Jurkat, Clone E6-1 (cell line): Measurements from ENCODE around the gene NPRL2.

Experiments
- DNase-seq: peaks from one replicate; pipeline ENCODE4 v3.0.0-alpha.2; 2011; ENCODE audit warnings: low read depth, low spot score
- H3K4me3 ChIP-seq: 2 replicates; pipeline ENCODE4 v1.5.1; 2011; ENCODE audit warnings: mild to moderate bottlenecking, low read length, control low read depth, moderate library complexity

Gene NPRL2

DNA sequence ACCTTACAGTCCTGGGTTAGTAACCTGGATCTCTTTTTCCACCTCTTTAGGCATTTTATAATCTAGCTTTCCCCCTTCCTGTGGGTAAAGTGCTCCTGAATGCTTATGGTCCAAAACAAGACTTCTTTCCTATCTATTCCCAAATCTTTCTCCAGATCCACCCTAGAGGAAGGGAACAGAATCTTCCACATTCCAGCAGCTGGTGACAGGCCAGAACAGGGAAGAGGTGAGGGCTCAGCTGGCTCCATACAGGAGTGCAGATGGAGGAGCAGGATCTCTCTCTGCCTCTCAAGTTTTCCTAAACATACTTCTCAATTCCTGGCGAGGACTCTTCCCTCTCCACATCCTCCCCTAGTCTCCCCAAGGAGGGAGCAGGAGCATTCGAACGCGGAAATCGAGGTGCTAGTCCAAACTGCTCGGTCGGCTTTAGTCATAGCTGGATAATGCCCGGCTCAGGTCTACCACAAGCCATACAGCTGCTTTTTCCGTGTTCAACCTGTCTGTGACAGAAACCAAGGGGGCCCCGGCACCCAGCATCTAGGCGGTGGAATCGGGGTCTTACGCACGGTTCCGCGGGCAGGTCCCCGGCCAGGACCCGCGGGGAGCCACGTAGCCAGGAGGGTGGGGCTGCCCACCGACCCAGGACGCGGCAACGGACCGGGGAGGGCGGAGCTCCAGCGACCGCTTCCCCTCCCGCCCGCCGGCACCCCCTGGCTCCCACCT is 14.0 kb downstream of the NPRL2 start:
- DNase-seq = peak; percentile 38

GRCh38 chr3:50334339-50335075 is 16.1 kb downstream of the NPRL2 start:
- DNase-seq = no peak
- H3K4me3 ChIP-seq = no peak overlapping the region

More for the DNA sequence above, 14.0 kb downstream of the NPRL2 start:
- H3K4me3 ChIP-seq = peak overlapping the region; percentile 98

DNA sequence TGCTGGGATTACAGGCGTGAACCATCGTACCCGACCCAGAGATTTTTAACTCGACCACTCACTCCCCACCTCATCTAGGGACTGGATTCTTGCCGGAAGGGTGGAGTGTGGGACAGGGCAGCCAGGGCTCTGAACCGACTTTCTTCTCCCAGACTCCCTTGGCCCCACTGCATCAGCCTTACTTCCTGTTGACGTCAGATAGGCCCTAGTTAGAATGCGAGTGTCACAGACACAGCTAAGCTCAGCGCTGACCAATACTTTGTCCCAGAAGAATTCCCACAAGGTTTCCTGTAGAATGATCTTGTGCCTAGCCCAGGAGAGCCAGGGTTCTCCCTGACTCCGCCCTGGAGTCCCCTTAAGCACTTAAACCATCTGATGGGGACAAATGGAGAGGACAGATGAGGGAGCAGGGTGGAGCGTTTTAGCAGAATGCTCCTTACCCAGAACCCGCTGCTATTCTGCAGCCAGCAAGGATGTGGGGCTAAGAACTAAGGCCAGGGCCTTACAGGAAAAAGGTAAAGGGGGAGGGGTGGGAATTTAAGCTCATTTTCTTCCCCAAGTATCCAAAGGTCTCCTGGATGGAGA is 16.7 kb downstream of the NPRL2 start:
- no peak for DNase-seq
- no peak overlapping the region for H3K4me3 ChIP-seq

DNA sequence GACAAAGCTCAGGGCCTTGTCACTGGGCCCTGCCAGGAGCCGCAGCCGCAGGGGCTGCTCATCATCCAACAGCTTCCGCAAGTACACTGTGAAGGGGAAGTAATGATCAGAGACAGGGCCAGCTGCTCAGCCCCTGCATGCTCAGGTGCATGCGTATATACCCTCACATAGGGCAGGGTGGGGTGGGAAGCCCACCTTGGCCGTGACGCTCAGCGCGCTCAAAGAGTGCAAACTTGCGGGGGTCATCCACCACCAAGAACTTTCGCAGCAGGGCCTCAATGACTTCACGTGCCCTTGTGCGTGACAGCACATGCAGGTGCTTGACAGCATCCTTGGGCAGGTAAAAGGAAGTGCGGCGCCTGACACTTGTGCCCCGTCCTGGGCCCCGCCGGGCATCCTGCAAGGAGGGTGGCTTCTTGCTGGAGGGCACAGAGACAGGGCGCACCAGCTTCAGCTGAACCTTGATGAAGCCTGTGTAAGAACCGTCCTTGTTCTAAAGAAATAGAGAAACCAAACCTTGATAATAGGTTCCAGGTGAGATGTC is 19.1 kb downstream of the NPRL2 start:
- H3K4me3 ChIP-seq = no peak overlapping the region
- no peak for DNase-seq

DNA sequence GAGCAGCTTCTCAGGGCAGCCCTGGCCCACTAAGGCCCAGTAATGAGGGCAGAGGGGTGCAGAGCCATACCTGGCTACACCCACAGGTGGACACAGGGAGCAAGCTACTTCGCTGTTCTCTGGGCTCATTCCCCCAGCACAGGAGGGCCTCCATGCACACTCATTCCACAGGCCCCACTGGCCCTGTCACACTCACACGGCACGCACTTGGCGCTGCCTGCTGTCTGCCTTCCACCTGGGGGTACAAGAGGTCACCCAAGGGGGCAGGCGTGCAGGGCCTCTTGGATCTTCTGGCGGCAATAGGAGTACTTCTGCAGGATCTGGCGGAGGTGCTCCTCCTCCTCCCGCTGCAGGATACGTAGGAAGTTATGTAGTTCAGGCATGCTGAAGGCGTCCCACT is 20.2 kb downstream of the NPRL2 start:
- DNase-seq = no peak
- H3K4me3 ChIP-seq = no peak overlapping the region

- peak; percentile 91 for DNase-seq
- H3K4me3 ChIP-seq = peak within 1 kb of the TSS; percentile 94
Measured at GRCh38 chr3:50327943-50328691, 22.5 kb downstream of the NPRL2 start, which contains the start of gene TUSC2. Gene TUSC2, minus strand, starts transcription at chr3:50328223. Its CDS starts 124 bp downstream, at chr3:50328099.

DNA sequence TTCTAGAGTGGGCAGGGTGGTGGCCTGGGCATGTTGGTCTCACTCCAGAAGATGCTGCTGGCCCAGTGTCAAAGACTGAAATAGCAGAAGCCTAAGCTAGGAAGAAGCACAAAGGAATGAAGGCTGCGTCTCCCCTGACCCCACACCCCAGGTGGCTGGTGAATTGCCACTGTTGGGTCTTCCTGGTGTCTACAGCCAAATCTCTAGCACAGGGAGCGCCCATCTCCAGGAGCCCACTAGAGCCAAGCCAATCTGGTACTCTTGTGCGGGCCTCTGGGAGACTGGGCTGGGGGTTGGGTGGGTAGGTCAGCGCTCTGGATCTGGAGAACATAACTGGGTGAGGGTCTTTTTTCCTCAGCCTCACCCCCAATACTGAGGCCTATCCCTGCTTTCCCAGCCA is 23.4 kb downstream of the NPRL2 start:
- no peak for DNase-seq
- peak overlapping the region; percentile 94 for H3K4me3 ChIP-seq

DNA sequence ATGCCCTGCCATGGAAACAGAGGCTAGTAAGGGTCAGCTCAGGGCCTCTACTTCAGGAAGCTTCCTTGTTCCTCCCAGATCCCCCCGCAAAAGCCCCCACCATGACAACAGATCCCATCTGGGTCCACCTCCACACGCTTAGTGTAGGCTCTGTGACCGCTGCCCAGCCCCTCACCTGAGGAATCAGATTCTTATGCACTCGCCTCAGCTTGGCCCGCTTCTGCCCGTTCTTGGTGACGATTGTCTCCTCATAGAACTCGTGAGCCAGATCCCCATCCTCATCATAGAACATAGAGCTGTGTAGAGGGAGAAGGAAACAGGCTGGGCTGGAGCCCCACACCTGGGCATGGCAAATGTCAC is 24.4 kb downstream of the NPRL2 start:
- no peak overlapping the region for H3K4me3 ChIP-seq
- DNase-seq = no peak

DNA sequence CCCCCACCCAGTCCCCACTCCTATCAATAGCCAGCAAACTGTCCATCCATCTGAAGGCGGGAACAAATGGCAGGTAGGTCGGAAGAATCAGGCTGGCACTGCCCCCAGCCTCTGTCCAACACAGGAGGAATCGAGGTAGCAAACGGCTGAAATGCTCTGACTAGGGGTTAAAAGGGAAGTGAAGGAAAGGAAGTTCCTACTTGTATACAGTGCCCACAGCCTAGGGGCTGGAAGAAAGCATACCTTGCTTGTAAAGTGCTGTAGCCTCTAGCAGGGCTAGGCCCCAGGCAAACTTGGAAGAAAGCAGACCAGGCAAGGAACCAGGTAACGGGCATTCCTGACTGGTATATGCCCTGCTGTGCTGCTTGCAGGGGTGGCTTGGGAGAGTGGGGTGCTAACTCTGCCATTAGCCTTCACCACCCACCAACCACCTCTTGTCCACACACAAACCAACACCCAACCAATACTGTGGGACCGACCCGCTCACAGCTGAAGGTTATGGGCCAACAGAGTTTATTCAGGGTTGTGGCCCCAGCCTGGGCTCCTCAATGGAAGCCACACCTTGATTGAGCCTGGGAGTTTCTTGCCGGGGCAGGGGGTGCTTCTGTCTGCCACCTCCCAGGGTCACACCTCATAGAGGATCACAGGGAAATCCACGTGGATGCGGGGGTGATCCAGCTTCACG is 24.9 kb downstream of the NPRL2 start:
- no peak overlapping the region for H3K4me3 ChIP-seq
- no peak for DNase-seq

- no peak overlapping the region for H3K4me3 ChIP-seq
- no peak for DNase-seq
Measured at GRCh38 chr3:50325113-50325480, 25.5 kb downstream of the NPRL2 start.

GRCh38 chr3:50324351-50325112 is 26.0 kb downstream of the NPRL2 start:
- DNase-seq = peak; percentile 57
- H3K4me3 ChIP-seq = no peak overlapping the region

GRCh38 chr3:50323614-50324199 is 26.9 kb downstream of the NPRL2 start:
- DNase-seq = no peak
- no peak overlapping the region for H3K4me3 ChIP-seq

DNA sequence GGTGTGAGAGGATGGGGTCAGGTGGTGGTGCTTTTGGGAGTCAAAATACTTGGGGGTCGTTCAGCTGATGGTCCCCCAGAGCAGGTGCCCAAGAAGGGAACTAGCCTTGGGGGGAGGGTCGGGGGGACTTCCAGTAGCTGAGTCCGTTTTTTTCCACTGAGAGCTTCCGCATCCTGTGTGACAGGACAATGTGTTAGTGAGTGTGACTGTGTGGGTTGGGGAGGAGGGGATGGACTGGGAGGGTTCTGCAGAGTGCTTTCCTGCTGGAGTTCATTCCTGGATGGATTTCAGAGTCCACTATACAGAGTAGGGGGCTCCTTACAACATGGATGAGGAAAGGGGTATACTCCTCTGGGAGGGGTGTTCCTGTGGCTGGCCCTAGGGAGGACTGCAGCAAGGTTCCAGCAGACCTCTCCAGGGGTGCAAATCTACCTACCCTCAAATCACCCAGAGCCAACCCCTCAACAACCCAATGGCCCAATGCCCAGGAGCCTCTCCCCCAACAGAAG is 27.4 kb downstream of the NPRL2 start:
- H3K4me3 ChIP-seq = no peak overlapping the region
- no peak for DNase-seq

- H3K4me3 ChIP-seq = peak within 1 kb of the TSS; percentile 98
Measured at GRCh38 chr3:50322386-50323091, 28.0 kb downstream of the NPRL2 start, which contains the start of gene HYAL2. Gene HYAL2, minus strand, starts transcription at chr3:50322745. Its CDS starts 2,256 bp downstream, at chr3:50320489.

GRCh38 chr3:50322115-50322385 is 28.5 kb downstream of the NPRL2 start:
- no peak for DNase-seq
- H3K4me3 ChIP-seq = peak overlapping the region; percentile 98

More at GRCh38 chr3:50322386-50323091, 28.0 kb downstream of the NPRL2 start, which contains the start of gene HYAL2:
- DNase-seq = no peak

DNA sequence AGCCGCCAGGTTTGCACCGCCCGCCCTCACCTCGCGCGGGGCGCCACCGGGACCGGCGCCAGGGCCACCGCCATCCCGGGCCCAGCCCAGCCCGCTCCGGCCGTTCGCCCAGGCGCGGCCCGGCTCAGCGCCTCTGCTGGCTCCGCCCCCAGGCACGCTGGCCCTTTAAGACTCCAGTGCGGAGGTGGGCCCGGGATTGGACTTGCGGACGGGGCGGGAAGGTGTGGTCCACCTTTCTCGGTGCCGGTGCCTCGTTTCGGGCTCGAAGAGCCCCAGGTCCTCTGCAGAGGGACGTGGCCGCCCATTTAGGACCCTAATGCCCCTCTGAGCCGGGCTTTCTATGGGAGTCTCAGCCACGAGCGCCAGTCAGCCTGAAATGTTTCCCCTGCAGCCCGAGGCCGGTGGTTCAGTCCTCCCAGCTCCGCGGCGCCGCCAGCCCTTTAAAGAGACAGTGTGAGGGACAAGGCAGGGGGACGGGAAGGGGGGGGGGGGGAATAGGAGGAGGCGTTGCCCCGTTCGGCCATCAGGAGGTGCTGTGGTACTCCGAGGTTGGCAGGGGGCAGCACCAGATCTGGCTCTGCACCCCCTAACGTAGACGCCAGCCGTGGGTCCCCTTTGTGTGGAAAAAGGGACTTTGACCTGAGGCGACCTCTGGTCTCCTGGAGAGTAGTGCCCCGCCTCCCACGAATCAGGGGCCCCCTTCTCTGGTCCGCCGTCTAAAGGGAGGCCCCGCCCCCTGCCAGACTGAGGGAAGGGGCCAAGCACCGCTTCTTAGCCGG is 29.1 kb downstream of the NPRL2 start:
- peak overlapping the region; percentile 98 for H3K4me3 ChIP-seq
- peak; percentile 79 for DNase-seq
